HG03558 (cell line): ENCODE results near the gene DNMT3A.
"Not testable (repeated sequence)": the region's sequence is repeated elsewhere in the genome, so short reads cannot be mapped to it uniquely, and the experiment has no call there.

ENCODE experiments used
- ATAC-seq: cut with Tn5 transposase; IDR thresholded peaks from one replicate; pipeline ENCODE4 v1.9.1; 2021; ENCODE audit warnings: moderate number of reproducible peaks; ENCODE audit not compliant: unreplicated experiment; ENCODE audit errors: extremely low read depth

The DNMT3A gene

DNA sequence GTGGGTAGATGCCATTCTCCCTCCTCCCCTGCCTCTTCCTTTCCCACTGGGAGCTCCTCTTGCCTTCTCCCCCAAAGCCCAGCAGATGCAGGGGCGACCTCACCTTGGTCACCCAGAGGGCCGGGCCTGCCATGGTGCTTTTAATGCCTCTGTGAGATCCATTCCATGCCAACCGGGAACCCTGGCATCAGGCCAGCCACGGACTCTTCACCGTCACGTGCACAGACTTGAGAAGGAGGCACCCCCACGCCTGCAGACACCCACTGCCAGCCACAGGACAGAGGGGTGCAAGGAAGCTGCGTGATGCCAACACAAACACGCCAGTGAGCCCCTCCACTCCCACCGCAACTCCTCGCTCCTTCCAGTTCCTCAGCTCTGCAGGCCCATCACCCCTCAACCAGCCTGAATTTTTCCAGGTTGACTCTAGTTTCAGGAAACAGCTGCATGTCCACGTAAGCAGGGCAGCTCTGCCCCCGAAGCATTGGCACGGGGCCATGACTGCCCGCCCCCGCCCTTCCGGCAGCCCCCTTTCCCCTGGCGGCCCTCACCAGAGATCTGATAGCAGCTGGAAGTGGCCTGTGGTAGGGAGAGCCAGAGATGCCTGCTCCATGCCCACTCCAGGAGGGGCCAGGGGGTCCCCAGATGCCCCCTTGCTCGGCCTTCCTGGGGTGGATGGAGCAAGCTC lies 50.8 kb downstream of the DNMT3A start:
- no peak for ATAC-seq

DNA sequence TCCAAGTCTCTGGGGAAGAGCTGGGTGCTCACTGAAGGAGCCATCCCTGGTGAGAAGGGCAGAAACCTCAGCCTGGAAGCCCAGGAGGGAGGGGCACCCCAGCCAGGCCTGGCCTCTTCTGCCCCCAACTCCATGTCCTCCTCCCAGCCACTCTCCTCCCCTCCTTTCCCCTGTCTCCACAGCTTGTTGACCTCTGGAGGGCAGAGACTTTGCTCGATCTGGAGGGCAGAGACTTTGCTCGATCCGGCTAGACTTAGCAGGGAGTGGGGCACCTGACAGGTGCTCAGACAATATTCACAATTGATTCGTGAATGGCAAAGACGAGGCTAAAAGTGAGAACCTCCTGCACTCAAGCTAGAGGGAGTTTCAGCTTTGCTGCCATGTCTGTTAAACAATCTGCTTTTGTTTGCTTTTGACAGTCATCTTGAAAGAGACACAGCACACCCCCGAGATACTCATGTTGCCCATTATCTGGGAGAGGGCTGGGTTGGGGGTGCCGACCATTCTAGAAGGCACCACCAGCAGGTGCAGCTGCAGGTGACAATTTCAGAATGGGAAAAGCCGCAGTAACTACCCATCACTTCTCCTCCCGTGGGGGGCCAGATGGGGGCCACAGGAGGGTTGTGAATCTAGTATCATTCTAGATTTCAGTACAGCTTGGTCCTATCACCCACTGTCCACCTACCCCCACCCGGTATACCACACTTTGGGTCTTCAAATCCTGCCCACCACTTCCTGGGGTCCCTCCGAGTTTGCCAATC lies 54.8 kb downstream of the DNMT3A start:
- no peak for ATAC-seq

DNA sequence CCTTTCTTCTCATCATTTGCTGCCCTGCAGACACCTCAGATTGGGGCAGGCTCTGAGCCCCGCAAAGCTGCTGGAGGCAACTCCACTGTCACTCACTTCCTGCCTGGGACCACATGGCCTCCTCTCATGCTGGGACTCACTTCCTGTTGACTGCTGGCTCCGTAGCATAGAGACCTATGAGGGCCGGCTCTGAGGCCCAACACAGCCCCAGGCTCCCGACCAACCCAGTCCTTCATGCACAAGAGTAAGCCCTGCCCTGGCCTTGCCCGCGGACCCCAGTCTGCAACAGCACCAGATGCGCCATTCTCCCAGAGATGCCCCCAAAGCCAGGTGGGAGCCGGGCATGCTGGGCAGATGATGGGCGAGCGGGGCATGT lies 55.7 kb downstream of the DNMT3A start:
- no peak for ATAC-seq

DNA sequence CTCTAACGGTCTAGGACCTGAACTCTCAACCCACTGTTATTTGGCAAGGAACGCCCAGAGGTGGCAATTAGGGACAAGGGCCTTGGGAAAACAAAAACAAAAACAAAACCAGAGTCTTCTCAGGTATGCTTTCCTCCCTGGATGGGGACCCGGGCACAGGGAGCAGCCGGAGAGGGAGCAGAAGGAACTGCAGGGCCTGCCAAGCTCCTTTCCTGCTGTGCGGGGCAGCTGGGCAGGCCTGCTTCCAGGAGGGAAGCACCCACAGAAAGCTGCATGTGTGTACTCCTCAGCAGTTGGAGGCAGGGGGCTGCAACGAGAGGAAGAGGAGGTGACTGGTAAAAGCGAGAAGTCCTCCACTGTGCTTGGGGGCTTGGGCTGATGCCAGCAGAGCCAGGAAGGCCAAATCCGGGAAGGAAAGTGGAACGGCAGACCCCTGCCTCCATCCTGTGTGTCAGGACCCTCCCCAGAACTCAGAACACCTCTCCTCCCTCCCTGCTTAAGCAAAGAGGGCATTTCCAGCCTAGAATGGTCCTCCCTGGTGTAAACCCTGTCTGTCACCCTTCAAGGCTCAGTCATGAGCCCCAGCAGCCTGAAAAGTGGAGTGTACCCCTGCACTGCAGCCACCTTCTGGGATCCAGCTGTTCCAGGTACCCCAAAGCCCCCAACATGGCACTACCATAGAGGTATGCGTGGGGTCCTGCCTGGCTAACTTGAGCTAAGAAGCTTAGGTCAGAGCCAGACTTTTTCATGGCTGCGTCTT lies 56.3 kb downstream of the DNMT3A start:
- ATAC-seq, result no peak

DNA sequence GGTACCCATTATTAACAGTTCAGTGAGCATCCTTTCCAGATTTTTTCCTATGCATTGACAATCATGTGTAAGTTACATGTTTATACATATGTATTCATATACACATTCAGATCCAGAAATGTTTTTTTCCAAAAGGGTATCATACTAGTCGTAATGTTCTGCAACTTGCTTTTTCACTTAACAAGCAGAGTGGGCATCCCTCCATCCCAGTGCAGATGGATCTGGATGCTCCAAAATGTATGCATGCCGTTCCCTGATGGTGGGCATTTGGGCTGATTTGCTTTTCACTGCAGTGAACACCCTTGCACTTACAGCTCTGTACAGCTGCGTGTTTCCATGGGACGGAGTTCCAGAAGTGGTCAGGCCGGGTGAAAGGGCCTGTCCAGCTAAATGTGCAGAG lies 57.0 kb downstream of the DNMT3A start:
- ATAC-seq, result no peak

DNA sequence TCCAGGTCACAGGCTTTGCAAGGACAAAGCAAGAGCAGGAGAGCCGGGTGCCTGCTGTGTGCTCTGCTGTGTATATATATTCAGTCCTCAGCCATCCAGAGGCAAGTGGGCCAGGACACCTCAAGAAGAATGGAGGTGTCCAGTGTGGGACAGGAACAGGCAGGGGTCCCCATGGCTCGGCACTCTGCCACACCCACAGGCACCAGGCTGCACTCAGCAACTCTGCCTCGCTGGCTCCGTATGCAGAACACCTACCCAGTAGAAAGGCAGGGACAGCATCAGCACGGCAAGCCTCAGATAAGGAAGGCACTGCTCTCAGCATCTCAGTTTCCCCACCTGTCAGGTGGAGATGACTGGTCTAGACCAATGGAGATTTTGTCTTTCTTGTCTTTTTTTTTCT lies 57.8 kb downstream of the DNMT3A start:
- ATAC-seq, result no peak

DNA sequence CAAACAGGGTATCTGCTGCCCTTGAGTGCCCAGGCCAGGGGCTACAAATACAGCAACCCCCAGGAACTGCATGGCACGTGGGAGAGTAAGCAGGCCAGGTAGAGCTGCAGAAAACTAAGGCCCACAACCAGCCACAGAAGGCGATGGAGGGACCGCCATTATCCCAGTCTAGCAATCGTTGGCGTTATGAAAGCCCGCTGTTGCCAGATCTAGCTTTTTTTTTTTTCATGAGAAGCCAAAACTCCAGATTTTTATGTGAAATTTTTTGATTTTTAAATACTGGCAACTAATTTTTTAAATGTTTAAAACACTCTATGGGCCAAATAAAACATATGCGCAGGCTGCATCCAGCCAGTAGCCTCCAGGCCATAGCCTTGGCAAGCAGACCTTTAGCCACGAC lies 59.8 kb downstream of the DNMT3A start:
- no peak for ATAC-seq

DNA sequence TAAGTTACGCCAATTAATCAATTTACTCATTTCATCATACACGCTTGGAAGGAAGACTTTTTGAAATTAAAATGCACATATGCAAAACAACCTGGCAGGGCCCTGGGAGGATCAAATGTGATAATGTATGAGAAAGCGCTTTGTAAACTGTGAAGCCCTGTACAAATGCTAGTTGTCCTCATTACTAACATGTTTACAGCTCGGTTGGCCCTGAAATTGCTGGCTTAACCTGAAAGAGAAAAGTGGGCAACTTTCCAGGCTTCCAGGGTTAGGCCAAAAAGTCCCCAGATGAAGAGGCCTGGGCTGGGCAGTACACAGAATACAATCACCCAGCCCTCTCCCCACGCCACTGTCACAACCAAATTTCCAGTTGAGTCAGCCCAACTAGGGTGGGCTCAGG lies 60.2 kb downstream of the DNMT3A start:
- no peak for ATAC-seq

DNA sequence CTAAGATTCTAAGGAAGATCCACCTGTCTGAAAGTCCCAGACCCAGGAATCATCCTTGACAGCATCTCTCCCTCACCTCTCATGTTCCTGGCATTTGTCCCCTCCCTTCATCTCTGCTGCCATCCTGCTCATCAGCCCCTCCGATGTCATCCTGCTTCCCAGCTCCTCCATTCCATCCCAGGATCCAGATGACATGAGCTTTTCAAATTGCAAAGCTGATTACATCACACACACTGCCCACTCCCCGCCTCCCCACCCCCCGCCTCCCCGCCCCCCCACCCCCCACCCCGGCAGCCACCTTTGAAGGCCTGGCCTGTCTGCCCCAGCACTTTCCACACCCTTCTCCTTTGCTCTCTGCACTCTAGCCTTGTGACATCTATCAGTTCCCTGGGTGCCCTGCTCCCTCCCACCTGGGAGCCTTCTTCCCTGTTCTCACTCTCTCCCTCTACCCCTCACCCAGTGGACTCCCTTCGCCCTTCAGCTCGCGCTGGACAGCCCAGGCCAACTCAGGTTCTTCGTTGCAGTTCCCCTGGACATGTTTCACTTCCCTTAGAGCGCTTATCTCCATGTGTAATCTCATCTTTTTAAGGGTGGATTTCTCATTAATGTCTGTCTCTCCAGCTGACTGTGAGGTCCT lies 61.6 kb downstream of the DNMT3A start:
- no peak for ATAC-seq

DNA sequence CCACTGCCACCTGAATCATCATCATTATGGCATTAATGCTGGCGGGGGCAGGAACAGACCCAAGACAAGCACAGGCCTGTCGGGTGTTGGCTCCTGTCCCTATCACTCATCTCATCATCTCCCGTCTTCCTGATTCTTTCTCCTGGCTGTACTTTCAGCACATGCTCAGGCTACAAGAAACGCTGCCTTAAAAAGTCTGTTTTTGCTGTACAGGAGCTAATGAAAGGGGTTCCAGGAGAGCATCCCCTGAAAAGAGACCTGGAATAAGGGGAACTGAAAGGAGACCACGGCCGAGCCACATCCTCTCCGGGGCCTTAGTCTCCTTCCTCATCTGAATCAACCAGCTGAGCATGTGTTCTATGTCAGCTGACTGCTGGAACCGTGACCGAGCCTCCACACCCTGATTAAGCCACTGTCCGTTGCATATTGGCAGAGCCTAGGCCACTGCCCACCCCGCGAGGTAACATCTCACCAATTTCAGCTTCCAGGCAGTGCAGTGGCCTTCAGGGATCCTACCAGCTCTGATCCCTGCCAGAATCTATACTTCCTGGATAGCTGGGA lies 62.6 kb downstream of the DNMT3A start:
- ATAC-seq, result peak; percentile 61

DNA sequence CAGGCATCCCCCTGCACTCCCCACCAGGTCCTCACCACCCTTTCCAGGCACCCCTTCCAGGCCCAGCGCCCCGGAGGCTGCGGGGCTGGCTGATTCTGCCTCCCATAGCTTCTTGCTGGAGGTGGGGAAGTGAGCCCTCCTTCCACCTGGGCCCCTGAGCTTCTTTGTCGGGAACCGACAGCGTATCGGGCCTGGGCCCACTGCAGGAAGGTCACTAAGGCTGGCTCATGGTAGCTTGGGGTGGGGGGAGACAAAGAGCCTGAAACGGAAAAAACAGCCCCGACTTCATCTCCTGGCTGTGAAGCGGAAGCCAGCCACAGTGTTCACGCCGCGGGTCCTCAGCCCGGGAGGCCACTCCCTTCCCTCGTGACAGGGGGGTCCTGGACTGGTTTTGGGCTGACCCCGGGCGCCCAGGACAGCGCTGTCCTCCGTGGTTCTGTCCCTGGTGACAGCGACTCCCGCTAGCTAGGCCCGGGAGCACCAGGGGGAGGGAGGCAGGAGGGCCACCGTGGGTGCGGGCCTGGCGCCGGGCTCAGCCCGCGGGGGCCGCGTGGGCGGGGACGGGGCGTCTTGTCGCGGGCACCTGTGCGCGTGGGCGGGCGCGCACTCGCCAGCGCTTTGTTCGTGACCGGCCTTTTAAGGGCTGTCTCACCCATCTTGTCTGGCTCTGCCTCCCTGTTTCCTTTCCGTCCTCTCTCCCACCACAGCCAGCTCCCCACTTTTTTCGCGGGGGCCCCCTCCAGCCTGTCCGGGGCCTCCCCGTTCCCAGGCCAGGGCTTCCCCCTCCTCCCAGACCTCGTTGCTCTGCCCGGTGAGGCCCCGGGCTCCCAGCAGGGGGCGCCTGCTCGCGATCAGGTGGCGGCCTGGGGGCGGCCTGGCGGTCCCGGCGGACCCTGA lies 64.9 kb downstream of the DNMT3A start:
- ATAC-seq, result no peak

DNA sequence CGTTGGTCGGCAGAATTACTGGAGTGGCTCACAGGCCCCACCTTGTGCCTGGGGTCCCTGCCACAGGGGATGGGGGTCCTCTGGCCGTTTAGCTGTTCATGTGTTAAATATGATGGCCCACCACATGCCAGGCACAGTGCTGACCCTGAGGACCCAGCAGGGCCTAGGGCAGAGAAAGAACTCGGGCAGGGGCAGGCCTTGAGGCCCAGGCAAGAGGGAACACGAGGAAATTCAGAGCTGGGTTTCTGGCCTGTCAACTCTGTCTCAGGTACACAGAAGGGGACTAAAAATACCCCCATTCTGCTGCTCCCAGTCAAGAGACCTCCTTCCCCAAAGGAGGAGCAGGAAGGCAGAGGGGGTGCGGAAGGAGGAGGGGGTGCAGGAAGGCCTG lies 66.2 kb downstream of the DNMT3A start:
- ATAC-seq, result no peak

DNA sequence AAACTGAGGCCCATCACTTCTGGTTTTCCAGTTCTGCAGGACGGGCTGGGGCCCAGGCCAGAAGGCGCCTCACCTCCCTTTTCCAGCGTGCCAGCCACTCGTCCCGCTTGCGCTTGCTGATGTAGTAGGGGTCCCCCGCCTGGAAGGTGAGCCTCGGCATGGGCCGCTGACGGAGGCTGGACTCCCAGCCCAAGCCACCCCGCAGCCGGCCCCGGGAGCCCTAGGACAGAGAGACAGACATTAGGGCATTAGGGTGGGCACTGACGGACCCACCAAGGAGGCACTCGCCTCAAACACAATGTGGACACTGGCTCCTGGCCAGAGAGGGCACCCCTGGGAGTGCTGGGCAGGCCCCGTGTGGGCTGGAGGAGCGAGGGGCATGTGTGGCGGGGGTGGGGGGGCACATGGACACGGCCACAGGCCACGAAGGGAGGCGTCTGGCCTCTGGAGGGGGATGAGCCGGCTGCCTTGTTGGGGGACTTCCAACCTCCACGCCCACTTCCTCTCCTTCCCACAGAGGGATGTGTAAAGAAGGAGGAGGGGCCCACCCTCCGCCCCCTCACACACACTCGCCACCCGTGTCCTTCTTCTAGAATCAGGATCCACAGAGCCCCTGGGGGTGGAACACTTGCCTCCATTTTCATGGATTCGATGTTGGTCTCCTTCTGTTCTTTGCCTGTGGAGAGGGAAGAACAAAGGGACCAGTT lies 66.7 kb downstream of the DNMT3A start:
- ATAC-seq, result no peak

DNA sequence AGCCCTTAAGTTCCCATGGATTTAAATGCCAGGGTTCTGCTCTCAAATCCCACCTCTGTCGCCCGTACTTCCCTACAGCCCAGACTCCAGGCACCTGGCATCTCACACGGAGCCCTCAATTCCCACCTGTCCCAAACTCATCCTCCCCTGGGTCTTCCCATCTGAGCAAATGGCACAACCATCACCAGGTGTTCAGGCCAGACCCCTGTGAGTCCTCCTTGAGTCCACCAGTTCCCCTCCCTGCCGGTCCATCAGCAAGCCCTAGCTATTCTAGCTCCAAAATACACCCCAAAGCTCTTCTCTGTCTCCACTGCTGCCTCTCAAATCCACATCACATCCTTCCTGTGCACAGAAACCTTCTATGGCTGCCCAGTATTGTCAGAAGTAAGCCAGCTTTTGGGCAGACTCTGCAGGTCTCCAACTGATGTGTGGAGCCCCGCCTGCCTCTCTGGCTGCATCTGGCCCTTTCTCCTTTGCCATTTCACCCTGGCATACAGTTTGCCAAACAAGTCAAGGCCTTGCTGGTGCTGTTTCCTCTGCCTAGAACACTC lies 67.7 kb downstream of the DNMT3A start:
- no peak for ATAC-seq

DNA sequence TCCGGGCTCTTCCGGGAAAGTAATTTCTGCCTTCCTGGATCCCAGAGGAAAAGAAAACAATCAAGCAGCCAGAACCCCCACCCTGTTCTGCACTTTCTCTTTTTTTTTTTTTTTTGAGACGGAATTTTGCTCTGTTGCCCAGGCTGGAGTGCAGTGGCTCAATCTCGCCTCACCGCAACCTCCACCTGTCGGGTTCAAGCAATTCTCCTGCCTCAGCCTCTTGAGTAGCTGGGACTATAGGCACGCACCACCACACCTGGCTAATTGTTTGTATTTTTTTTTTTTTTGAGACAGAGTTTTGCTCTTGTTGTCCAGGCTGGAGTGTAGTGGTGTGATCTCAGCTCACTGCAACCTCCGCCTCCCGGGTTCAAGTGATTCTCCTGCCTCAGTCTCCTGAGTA lies 69.0 kb downstream of the DNMT3A start:
- not testable (repeated sequence) for ATAC-seq

DNA sequence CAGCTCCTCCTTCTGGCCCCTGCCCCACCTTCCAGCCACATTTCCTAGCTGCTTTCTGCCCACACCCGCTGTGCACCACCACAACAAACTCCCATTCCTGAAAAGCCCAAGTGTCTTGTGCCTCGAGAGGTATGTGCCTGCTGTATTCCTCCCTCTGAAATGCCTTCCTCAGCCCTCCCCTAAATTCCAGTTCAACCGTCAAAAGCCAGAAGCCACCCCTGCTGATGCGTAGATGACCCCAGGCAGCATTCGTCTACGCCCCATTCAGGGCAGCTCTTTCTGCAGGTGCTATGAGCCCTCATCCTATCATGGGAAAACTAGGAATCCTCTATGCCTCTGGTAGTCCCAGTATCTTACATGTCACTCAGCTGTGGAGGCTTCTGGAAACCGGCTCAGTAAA lies 71.7 kb downstream of the DNMT3A start:
- ATAC-seq, result no peak

DNA sequence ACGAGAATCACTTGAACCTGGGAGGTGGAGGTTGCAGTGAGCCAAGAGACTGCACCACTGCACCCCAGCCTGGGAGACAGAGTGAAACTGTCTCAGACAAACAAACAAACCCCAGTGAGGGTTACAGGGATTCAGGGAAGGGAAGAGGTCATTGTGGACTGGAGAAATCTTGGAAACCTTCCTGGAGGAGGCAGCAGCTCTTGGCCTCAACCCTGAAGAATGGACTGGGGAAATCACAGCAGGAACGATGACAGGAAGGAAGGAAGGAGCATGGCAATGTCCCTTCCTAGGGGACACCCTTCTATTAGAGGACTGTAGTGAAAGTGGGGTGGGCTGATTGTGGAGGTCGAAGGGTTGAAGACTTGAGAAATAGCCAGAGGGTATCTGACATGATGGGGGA lies 72.5 kb downstream of the DNMT3A start:
- no peak for ATAC-seq

DNA sequence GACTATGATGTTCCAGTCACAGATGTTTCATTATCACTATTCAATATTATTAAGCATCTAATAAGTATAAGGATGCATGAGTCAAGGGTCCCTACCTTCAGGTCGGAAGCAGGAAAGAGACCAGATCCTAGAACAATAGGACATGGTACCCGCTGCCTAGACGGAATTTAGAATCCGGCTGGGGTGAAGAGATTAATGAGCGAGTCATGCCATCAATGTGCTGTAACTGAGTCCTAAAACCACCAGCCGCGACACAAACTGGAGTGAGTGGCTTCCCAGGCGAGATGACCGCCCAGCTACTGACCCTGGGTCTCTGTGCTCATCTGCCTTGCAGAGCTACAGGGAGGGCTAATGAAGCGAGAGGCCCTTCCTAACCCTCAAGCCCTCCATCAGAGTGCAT lies 73.6 kb downstream of the DNMT3A start:
- ATAC-seq, result no peak

DNA sequence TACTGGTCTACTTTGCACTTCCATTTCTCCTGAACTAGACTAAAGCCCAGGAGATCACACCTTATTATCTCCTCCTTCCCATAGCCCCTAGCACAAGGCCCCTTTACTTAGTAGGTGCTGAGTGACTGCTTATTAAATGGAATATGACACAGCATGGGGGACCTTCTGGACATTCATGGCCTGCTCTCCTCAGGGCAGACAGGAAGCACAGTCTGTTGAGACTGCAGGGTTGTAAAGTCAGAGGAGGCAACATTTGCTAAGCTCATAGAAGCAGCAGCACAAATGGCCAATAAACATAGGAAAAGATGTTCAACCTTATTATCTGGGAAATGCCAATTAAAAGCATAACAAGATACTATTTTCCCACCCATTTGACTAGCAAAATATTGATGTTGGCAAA lies 75.3 kb downstream of the DNMT3A start:
- no peak for ATAC-seq
